HUES6 (cell line): ENCODE results near the gene FRMPD4.
"Not testable (repeated sequence)": the region's sequence is repeated elsewhere in the genome, so short reads cannot be mapped to it uniquely, and the experiment has no call there.

Experiments used
- H3K27ac ChIP-seq: 2 replicates; pipeline ENCODE4 v1.7.0; 2013; ENCODE audit warnings: low read depth, mild to moderate bottlenecking, low read length, inconsistent platforms
- H3K27me3 ChIP-seq: 2 replicates; pipeline ENCODE4 v1.6.1; 2013; ENCODE audit warnings: low read length; ENCODE audit not compliant: control insufficient read depth, insufficient read depth
- H3K36me3 ChIP-seq: 2 replicates; pipeline ENCODE4 v1.6.1; 2013; ENCODE audit warnings: low read length; ENCODE audit not compliant: control insufficient read depth, insufficient read depth
- H3K4me1 ChIP-seq: 2 replicates; pipeline ENCODE4 v1.6.1; 2013; ENCODE audit warnings: low read length; ENCODE audit not compliant: control insufficient read depth, insufficient read depth
- H3K4me3 ChIP-seq: 2 replicates; pipeline ENCODE4 v1.5.1; 2013; ENCODE audit warnings: low read depth, low read length
- H3K9ac ChIP-seq: one replicate; pipeline ENCODE4 v1.6.1; 2013; ENCODE audit warnings: mild to moderate bottlenecking, low read length
- H3K9me3 ChIP-seq: 2 replicates; pipeline ENCODE4 v1.6.1; 2013; ENCODE audit warnings: low read depth, low read length; ENCODE audit not compliant: control insufficient read depth, insufficient read depth

The FRMPD4 gene

DNA sequence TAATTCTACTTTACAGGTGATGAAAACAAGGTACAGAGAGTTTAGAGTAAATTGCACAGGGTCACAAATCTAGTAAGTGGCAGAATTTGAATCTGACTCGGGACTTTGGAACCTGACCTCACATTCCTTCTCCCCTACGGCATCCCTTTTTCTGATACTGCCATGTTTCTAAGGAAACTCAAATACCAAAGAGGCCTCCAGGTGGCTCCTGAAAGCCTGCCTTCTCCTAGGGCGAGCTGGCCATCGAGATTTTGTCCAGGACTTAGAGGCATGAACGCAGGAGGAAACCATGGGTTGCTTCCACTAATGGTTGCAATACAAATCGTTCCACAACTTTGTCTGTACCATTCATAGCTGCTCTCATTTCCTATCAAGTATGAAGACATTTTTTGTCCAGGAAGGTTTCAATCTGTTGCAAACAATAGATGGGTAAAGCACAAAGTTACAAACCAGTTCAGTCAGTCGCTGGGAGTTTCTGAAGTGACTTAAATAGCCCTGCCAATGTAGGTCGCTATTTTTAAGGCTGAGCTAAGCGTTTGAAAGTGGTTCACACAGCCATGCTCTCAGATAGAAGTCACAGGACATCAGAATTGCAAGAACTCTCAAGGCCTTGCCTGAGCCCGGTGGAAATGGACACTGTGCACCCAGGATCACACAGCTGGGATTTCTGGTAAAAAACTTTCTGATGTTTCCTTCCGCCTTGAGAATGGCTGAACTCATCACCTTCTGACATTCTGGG is 356.3 kb downstream of the FRMPD4 start:
- Histone ChIP-seq H3K36me3 (no peaks in the 10 kb centered on the region), H3K4me1 (peaks cover 7% of the 10 kb centered on the region)

DNA sequence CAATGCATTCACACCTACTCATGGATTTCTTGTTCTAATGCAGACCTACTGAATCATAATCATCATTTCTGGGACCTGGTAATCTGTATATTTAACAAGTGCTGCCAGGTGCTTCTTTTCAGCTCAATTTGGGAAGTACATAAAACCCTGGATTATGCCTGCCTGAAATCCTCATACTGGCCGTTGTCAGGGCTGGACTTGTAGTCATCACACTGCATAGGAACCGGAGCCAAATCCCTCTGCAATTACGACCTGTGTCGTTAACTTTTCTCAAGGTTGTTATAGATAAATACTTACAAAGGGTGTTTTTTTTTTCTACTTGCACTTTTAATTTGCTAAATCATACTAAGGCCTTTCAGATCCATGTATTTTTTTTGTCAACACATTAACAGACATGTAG is 358.1 kb downstream of the FRMPD4 start:
- H3K36me3 ChIP-seq: no peaks in the 10 kb centered on the region

More for the DNA sequence above, 356.3 kb downstream of the FRMPD4 start:
- H3K27ac ChIP-seq: no peak overlapping the region
- no peaks in the 10 kb centered on the region; the same call in 1 of the 2 replicates for H3K27me3 ChIP-seq
- H3K9me3 ChIP-seq: no peaks in the 10 kb centered on the region
- H3K4me3 ChIP-seq: no peak overlapping the region
- no peak overlapping the region for H3K9ac ChIP-seq

DNA sequence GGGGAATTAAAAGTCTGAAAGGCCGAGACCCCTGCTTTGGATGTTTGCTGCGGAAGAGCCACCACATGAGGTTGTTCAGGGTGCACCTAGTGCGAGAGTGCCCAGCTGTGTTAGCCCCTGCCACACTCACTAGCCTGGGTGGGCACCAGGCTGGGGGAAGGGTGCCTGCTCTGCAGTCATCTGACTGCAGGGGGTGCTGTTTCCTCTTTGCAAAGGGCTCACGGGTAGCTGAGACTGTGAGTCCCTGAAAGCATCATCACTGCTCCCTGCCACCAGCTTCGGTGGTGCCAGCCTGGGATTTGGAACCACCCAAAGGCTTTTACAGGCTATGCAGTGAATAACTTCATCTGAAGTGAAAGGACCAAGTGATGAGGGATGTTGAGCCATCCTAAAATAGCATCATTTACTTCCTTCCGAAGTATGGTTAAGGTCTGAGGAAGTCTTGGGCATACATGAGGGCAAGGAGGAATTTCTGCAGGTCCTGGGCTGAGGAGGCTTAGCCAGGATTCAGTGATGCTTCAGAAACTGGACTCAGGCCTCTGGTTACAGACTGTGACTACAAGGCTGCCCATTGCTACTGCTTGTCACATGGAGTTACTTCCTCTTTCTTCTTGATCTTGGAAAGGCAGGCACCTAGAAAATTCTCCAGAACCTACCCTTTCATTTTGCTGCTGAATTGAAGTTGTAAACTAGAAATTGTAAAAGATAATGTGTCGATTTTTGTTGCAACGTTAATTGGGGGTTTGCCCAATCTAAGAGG is 359.7 kb downstream of the FRMPD4 start:
- Histone ChIP-seq H3K27ac (no peak overlapping the region), H3K36me3 (no peaks in the 10 kb centered on the region), H3K27me3 (no peaks in the 10 kb centered on the region; the same call in 1 of the 2 replicates), H3K9me3 (no peaks in the 10 kb centered on the region), H3K9ac (no peak overlapping the region), H3K4me1 (peaks cover 2% of the 10 kb centered on the region), H3K4me3 (no peak overlapping the region)

More for the DNA sequence above, 358.1 kb downstream of the FRMPD4 start:
- Histone ChIP-seq H3K9me3 (no peaks in the 10 kb centered on the region), H3K4me1 (peaks cover 7% of the 10 kb centered on the region), H3K4me3 (no peak overlapping the region), H3K9ac (no peak overlapping the region), H3K27ac (no peak overlapping the region), H3K27me3 (no peaks in the 10 kb centered on the region; the same call in 1 of the 2 replicates)

- H3K9me3 ChIP-seq: no peaks in the 10 kb centered on the region
- H3K36me3 ChIP-seq: no peaks in the 10 kb centered on the region
- H3K27ac ChIP-seq: no peak overlapping the region
- H3K27me3 ChIP-seq: peaks cover 3% of the 10 kb centered on the region; the same call in 1 of the 2 replicates
- H3K4me1 ChIP-seq: no peaks in the 10 kb centered on the region; the same call in 1 of the 2 replicates
- no peak overlapping the region for H3K9ac ChIP-seq
- no peak overlapping the region for H3K4me3 ChIP-seq
These were observed 366.9 kb downstream of the FRMPD4 start for GRCh38 chrX:12505127-12505526.

GRCh38 chrX:12515384-12515783 is 377.1 kb downstream of the FRMPD4 start:
- H3K9me3 ChIP-seq, H3K27me3 ChIP-seq, H3K4me3 ChIP-seq, H3K36me3 ChIP-seq, H3K9ac ChIP-seq, H3K27ac ChIP-seq, H3K4me1 ChIP-seq: not testable (repeated sequence)

DNA sequence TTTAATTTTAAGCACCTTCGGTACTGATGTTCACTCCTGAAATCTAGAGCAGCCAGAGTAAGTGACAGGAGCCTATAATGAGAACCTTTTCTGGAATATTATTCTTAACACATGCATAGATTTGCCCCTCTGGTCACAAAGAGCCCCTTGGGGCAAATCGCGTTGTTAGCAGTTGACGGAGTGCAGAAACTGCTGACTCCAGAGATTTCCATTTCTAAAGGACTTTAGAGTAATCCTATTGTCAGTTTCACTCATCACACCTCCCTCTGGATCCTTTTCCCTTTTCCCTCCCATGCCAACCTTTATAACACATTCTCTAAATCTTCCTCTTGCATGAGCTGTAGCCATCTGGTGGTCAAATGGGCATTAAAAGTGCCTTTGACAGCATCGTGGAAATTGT is 388.0 kb downstream of the FRMPD4 start:
- H3K9me3 ChIP-seq: no peaks in the 10 kb centered on the region
- H3K27ac ChIP-seq: no peak overlapping the region
- H3K36me3 ChIP-seq: no peaks in the 10 kb centered on the region
- H3K9ac ChIP-seq: no peak overlapping the region
- peaks cover 16% of the 10 kb centered on the region for H3K4me1 ChIP-seq
- no peak overlapping the region for H3K4me3 ChIP-seq
- no peaks in the 10 kb centered on the region; the same call in 1 of the 2 replicates for H3K27me3 ChIP-seq

DNA sequence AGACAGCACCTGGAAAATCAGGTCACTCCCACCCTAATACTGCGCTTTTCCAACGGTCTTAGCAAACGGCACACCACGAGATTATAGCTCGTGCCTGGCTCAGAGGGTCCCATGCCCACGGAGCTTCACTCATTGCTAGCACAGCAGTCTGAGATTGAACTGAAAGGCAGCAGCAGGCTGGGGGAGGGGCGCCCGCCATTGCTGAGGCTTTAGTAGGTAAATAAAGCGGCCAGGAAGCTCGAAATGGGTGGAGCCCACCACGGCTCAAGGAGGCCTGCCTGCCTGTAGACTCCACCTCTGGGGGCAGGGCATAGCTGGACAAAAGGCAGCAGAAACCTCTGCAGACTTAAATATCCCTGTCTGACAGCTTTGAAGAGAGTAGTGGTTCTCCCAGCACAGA is 399.8 kb downstream of the FRMPD4 start:
- not testable (repeated sequence) for H3K36me3 ChIP-seq, H3K27me3 ChIP-seq, H3K9ac ChIP-seq, H3K4me1 ChIP-seq, H3K27ac ChIP-seq, H3K4me3 ChIP-seq, H3K9me3 ChIP-seq

DNA sequence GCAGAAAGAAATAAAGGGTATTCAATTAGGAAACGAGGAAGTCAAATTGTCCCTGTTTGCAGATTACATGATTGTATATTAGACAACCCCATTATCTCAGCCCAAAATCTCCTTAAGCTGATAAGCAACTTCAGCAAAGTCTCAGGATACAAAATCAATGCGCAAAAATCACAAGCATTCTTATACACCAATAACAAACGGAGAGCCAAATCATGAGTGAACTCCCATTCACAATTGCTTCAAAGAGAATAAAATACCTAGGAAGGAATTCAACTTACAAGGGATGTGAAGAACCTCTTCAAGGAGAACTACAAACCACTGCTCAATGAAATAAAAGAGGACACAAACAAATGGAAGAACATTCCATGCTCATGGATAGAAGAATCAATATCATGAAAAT is 404.0 kb downstream of the FRMPD4 start:
- not testable (repeated sequence) for H3K4me3 ChIP-seq, H3K27me3 ChIP-seq, H3K9me3 ChIP-seq, H3K9ac ChIP-seq, H3K36me3 ChIP-seq, H3K4me1 ChIP-seq, H3K27ac ChIP-seq

- Histone ChIP-seq H3K27me3 (no peaks in the 10 kb centered on the region; the same call in 1 of the 2 replicates), H3K4me1 (no peaks in the 10 kb centered on the region), H3K9me3 (no peaks in the 10 kb centered on the region), H3K36me3 (no peaks in the 10 kb centered on the region), H3K9ac (no peak overlapping the region), H3K27ac (no peak overlapping the region), H3K4me3 (no peak overlapping the region)
These were observed 410.1 kb downstream of the FRMPD4 start for GRCh38 chrX:12548341-12548740.

DNA sequence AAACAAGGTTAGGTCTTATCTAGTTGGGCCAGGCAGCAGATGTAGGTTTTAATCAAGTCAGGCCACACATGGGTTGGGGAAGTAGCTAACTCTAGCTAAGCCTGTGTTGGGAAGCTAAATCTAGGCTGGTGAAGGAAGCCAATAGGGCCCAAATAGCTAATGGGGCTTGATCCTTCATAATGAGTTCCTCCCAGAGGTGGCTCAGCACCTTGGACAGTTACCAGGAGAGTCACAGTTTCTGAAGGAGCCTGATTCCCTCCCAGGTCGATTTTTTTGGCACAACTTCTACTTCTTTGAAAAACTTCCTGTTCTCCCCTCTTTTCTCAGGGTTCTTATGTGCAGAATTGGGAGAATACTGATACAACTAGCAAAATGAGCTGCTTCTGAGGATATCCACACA is 410.5 kb downstream of the FRMPD4 start:
- H3K36me3 ChIP-seq: no peaks in the 10 kb centered on the region
- H3K9me3 ChIP-seq: no peaks in the 10 kb centered on the region
- no peaks in the 10 kb centered on the region; the same call in 1 of the 2 replicates for H3K27me3 ChIP-seq
- H3K4me3 ChIP-seq: no peak overlapping the region
- no peak overlapping the region for H3K9ac ChIP-seq
- no peak overlapping the region for H3K27ac ChIP-seq
- H3K4me1 ChIP-seq: no peaks in the 10 kb centered on the region

DNA sequence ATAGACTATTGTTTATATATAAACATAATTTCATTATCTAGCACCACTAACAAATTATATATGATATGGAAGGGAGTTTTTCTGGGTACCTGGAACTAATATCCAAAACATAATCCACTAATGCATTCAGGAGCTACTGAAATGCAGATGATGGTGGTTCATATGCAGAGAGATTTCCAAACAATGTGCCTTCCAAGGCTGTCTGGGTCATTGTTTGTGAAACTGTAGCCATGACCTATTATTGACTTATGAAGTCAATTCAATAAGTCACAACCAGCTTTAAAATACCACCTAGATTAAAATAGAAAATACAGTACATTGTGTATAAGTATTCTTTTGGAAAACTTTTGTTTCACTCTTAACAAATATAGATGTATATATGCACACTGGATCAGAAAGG is 415.9 kb downstream of the FRMPD4 start:
- Histone ChIP-seq H3K9ac (no peak overlapping the region), H3K27me3 (no peaks in the 10 kb centered on the region; the same call in 1 of the 2 replicates), H3K36me3 (no peaks in the 10 kb centered on the region), H3K27ac (no peak overlapping the region), H3K4me3 (no peak overlapping the region), H3K9me3 (no peaks in the 10 kb centered on the region), H3K4me1 (no peaks in the 10 kb centered on the region)
